Left forelimb (tissue), 1 donor: Measurements from ENCODE around the gene QSOX1.

ENCODE experiments used
- DNase-seq: peaks from one replicate; pipeline ENCODE4 v3.0.0-alpha.2; 2018; ENCODE audit warnings: low spot score

Gene QSOX1

DNA sequence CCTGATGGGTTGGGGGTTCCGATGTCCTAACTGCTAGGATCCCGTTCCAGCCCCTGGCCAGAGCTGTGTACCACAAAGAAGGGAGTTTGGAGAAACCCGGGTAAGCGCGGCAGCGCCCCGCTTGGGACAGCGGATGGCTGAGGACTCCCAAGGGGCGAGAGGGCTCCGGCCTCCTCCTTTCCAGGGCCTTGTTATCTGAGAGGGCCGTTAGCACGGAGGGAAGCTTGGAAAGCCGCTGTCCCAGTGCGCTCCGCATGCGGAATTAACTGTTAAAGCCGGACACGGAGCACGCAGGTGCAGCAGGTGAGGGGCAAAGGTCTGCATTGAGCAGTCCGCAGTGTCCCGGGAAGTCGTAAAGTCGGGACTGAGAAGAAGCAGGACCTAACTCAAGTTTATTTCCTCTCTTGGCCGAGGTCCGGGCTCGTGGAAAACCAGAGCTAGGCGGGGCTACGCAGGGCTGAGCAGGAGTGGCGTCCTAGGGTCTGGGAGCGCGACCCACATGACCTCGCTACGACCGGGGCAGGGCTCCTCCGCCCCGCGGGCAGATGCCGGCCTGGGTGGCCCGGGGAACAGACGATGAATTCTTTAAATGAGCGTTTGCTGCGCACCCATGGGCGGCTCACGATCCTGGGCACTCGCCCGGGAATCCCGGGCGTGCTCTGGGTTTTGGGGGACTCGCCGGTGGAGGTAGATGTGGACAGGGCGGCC lies 79.9 kb downstream of the QSOX1 start:
- no peak for DNase-seq

DNA sequence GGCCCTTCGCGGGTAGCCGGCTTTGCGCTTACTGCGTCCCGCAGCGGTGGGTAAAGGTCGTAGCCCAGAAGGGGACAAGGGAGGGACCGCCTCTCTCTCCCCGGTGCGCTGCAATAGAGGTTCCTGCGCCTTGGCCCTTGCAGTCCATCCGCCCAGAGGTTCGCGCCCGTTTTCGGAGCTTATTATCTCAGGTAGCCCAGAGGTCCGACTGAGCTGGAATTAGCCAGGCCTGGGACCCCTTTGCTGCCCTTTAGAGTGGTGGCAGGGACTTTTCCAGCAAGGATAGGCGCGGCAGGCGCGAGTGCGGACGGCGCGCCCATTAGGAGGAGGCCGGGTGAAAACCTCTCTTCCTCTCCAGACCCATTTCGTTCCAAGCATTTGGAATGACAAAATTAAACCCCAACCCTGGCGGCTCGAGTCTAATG lies 80.4 kb downstream of the QSOX1 start:
- DNase-seq = no peak

DNA sequence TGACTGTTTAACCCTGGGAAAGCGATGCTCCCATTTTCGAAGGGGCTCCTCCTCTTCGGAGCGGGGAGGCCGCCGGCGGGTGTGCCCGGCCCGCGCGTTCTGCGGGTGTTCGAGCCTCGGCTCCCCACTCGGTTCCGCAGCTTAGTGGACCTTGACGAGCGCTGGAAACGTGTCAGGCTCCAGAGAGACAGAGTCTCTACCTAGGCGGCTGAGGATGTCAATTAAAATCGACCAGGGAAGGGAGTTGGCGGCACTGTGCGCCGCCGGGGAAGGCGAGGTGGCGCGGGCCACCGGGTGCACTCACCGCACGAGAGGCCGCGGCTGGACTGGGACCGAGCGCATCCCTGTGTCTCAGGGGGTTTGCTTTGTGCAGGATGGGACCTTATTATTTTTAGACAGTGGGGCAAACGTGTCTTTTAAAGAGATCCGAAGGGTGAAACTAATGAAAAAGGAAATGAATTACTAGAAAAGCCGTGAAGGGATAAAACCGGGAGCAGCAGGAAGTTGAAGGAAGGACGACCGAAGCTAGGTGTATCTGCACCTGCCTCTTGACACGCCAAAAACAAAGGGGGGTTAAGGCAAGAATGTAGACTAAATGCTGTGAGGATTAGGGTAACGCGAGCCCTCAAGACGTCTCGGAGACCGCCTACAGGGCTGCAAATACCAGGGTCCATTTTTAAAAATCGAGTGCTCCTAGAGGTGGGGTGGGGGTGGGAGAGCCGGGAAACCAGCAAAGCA lies 81.0 kb downstream of the QSOX1 start:
- DNase-seq = no peak

DNA sequence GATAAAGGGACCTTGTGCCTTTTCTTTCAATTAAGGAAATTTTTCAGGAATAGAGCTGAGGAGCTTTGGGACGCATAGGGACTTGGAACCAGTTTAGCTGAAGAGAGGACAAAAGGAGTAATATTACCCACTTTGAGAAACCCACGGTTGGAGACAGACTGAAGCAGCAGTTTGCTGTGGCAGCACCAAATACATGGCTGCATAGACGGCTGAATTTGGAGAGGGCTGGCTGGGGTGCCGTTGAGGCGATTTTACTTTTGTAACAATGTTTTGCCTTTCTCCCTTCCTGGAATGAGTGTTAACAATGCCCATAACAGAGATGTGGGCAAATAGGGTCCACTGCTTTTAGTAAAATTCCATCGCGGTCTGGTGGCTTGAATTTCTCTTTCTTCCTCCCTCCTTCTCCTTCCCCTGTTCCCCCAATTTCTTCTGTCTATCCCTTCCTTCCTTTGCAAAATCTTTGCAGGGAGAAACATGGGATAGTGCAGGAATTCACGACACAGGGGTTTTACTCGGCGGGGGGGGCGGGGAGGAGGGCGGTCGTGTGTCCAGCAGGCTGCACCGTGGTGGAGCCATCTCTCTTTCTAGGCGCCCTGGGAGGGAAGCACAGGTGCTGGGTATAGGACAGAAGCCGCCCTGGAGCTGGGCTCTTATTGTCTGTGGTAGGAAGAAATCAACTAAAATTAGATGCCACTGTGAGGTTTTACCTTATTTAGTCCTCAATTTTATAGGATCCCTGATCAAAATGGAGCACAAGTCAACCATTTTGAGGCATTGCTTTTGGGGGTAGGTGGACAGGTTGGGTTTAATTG lies 82.2 kb downstream of the QSOX1 start:
- no peak for DNase-seq

DNA sequence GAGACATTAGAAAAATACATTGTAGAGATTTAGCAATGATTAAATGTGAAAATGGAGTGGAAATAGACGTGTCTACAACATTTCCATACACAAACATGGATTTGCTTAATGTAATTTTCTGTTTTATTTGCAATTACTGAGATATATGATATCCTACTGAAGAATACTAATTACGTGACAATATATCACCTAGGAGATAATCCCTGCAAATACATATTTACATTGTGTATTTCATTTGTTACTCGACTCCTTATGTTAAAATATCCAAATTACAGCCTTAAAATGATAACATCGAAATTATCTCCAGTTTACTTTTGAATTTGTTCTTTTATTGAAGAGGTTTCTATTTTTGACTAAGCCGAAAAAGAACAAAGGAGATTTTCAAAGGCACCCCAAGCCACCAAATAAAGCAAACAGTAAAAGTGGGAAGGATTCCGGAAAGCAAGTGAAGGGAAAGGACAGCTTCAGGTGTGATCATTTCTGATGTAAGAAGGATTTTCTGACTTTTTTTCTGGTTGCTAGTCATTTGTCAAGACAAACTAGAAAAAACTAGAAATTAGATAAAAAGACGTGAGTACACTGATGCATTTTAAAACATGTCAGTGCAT lies 83.3 kb downstream of the QSOX1 start:
- no peak for DNase-seq

DNA sequence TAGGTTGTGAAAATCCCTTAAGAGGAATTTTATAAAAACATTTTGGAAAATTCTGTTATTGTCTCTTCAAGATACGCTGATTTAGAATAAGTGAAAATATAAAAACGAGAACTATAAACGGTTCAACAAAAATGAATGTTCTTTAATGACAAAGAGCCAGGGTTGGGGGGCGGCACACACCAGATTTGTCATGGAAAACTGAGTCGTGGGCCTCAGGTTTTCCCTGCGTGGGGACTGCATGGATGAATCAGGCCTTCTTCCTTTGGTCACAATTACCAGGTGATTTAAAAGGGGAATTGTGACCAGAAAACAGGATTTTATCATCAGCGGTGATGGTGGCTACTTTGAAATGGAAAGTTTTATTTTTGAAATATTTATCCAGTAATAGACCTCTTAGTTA lies 84.0 kb downstream of the QSOX1 start:
- no peak for DNase-seq

DNA sequence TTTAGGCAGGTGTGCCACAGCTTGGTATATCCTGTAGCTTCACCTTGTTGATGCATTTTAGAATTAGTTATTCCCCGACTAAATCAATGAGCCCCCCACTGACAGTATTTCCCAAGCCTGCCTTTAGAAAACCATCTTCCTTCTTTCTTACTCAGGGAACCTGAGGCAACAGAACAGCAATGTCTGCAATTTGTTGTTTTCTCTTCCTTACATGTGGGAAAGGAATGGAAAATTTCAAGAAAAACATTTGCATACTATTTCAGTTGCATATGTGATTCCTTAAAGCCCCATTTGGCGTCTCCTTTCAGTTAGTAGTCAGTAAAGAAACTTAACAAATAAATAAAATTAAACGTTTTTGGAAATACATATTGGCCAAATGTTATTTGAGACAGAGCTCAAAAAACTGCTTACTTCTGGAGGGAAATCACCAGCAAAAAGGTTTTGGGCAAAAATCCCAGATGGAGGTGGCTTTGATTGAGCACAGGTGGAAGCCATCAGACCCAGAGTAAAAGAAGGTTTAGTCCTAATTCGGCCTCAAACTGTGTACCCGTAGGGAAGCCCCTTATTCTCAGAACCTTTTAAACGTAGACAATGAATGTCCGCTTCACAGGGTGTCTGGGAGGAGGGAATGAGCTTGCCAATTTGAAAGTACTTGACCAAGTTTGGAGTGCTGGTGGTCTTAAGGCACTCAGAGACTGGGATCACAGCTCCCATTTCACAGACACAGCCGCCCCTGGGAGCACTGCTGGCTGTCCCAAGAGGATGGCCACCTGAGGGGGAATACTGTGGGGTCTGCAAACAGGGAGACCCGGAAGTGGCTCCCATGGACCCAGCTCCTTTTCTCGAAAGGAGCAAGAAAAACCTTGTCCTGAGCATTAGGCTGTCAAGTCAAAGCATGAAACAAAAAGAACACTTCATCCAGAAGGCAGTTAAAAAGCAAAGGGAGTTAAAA lies 84.8 kb downstream of the QSOX1 start:
- DNase-seq = no peak

DNA sequence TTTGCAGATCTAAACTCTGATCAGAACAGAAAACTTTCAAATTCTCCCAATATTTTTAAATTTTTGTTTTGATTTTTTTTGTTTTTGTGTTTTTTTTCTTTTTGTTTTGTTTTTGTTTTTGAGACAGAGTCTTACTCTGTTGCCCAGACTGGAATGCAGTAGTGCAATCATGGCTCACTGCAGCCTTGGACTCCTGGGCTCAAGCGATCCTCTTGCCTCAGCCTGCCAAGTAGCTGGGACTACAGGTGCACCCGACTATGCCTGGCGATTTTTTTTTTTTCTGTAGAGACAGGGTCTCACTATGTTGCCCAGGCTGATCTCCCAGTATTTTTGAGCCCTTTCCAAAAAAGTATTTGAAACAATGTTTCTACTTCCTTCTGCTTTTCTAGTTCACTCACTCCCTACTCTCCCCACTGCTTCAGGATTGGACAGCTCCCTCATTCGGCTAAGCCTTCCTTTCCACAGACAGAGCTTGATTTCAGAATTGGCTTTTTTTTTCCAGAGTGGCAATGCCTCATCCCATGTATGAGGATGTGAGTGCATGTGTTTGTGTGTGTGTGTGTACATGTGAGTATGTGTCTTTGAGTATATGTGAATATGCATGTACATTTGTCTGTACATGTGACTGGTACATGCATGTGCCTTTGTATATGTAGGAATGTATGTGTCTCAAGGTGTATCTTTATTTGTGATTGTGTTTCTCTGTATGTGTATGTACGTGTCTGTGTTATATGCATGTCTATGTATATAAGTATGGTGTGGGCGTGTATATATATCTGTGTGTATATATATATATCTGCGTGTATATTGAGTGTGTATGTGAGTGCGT lies 87.3 kb downstream of the QSOX1 start:
- DNase-seq = no peak

DNA sequence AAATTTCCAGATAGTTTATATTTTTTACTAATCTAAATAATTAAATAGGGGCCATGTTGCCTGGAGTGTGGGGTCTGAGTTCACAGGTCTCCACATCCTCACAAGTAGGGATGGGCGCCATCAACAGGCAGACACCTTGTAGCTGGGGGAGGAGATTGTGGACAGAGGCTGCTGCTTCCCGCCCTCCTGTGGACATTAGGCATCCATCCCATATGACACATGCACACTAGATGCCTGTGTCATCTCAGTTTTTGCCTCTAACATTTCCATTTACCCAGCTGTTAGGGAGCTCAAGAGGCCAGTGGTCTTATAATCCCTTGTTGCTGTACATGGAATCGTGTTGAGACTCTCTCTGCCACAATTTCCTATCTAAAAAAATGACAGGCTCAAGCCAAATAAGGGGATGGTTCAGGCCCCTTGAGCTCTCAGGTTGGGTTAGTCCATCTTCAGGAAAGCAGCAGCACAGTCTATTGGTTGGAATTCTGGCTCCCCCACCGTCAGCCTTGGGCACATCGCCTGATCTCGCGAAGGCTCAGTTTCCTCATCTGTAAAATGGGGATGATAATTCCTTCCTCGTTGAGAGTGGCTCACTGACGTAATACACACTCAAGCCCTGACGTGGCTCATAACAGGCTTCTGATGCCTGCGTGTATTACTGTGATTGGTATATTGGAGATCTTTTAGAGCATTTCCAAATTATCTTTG lies 89.0 kb downstream of the QSOX1 start:
- DNase-seq = no peak

DNA sequence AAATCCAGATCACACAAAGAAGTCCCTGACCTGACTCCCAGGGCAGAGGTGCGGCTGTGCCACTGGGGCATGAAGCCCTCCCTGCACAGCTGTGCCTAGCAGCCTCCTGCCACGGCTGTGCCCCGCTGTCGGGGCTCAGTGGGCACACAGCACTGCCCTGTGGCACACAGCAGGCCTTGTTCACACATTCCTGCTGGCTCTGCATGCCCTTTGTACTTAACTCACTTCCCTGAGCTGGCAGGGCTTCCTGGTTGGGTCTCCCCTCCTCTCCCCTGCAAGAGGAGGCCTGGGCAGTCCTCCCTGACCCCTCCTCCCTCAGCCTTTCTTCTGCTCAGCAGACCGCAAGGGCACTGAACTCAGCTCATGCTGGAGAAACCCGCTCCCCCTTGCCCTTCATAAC lies 90.2 kb downstream of the QSOX1 start:
- no peak for DNase-seq

DNA sequence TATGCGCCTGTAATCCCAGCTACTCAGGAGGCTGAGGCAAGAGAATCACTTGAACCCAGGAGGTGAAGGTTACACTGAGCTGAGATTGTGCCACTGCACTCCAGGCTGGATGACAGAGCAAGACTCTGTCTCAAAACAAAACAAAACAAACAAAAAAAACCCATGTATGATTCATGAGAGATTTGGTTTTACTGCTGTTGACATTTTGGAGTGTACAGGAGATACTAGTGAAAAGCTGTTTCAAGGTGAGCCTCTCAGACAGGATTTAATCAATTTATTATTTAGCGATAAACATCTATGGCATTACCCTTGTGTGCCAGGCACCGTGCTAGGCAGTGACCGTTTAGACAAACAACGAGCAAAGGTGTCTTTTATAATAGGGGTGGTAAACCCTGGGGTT lies 91.9 kb downstream of the QSOX1 start:
- no peak for DNase-seq

DNA sequence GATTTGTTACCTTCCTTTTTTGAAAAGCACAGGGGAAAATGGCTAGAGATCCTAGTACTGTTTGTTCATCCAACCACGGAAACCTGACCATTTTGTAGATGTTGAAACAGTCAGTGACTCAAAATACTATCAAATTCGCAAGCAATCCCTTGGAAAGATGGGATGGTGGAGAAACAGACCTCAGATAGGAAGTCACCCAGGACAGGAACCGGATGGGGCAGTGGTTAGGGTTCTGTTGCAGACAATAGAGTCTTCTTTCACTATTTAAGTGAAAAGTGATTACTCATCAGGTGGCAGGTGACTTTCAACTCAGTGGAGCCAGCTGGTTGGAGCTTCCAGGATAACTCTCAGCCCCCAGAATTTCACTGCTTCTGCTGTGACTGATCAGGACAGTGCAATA lies 92.4 kb downstream of the QSOX1 start:
- DNase-seq = no peak

DNA sequence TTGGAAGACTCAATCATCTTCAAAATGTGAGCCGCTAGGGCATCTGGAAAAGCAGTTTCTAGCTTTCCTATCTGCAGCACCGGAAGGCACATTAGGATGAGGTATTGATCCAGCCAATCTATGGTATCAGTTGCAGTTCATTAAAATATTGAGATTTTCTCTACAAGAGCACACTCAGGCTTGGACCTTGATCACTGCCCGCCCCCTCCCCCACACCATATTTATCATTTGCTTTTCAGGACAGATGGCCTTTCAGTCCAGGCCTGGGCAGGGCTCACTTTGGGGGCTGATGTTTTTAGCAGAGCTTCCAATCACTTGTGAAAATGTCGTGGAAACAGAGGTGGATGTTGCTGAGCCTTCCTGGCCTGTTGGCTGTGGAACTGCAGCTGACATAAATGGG lies 92.9 kb downstream of the QSOX1 start:
- no peak for DNase-seq

DNA sequence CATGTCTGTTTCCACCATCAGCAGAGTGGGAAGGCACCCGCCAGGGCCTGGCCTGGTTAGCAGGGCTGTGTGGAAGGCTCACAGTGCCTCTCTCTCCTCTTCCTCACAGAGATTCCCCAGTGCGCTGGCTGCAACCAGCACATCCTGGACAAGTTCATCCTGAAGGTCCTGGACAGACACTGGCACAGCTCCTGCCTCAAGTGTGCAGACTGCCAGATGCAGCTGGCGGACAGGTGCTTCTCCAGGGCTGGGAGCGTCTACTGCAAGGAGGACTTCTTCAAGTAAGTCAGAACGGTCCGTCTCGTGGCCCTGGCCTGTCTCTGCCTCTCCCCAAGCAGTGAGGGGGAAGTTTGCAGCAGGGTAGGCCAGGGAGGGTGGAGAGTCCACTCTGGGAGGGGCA lies 93.5 kb downstream of the QSOX1 start:
- no peak for DNase-seq

DNA sequence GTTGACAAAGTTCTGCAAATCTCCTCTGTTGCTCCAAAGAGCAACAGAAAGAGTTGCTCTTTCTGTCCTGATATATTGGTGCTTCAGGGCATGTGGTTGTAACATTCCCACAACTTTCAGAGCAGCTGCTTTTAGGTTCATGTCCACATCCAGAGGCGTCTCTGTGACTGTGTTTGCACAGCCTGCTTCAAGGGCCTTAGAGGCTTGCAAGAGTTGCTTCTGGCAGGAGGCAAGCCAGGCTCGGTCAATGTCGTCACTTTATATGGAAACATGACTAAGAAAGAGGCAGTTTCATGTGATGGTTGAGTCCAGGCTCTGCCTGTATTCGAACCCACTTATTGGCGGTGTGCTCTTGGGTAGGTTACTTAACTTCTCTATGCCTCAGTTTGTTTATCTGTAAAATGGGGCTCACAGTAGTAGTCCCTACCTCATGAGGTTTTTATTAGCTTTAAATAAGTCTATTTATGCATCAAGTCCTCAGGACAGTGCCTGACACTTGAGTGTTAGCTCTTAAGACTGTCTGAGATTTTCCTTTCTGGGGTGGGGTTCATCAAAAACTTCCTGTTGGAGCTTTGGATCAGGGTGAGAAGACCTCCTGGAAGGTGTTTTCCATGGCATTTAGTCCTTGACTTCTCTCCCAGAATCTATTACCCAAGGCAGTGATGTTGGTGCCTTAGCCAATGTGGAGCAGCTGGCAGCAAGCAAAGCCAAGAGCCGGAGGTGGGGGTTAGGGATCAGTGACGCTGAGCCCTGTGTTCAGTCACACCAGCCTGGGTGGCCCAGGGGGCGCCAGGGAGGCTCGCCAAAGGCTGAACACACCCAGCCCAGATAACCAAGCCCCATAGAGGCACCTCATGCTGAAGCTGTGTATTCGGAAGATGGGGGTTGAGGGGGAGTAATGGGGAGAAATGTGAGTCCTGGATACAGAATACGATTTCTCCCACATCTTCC lies 94.3 kb downstream of the QSOX1 start:
- no peak for DNase-seq

DNA sequence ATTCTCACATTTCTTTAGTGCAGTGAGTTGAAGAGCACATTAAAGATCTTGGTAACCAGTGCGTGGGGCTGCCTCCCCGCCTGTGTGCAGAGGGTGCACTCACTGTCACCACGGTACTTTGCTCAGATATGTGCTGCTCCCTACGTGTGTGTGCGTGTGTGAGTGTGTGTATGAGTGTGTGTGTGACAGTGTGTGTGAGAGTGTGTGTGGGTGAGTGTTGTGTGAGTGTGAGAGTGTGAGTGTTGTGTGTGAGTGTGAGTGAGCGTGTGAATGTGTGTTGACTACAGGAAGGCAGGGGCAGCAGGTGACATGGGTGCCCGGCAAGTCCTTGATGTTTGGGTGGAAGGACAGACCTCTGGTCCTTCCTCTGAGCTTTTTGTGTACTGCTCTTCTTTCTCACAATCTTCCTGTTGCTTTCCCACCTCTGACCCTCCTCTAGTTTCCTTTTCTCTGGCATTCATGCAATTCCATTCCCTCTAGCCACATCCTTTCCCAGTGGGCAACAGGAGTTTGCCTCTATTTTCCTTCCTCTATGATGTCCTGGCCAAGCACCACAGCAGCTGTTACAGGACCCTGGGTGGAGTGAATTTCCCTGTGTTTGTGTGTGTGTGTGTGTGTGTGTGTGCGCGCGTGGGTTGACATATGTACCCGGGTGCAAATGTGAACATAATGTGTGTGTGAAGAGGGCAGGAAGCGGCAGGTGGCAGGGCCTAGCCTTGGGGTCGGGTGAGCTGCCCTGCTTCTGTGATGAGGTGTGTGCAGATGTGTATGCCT lies 95.2 kb downstream of the QSOX1 start:
- no peak for DNase-seq

DNA sequence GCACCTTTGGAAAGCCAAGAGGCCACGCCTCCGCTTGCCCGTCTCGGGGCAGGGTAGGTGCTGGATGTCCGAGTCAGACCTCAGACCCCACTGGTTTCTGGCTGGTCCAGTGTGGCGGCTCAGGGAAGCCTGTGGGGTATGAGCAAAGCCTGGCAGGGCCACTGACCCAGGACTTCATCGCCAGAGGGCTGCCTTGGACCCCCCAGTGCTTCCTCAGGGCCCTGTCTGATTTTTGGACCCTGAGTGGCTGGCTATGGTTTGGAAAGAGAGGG lies 95.8 kb downstream of the QSOX1 start:
- no peak for DNase-seq

DNA sequence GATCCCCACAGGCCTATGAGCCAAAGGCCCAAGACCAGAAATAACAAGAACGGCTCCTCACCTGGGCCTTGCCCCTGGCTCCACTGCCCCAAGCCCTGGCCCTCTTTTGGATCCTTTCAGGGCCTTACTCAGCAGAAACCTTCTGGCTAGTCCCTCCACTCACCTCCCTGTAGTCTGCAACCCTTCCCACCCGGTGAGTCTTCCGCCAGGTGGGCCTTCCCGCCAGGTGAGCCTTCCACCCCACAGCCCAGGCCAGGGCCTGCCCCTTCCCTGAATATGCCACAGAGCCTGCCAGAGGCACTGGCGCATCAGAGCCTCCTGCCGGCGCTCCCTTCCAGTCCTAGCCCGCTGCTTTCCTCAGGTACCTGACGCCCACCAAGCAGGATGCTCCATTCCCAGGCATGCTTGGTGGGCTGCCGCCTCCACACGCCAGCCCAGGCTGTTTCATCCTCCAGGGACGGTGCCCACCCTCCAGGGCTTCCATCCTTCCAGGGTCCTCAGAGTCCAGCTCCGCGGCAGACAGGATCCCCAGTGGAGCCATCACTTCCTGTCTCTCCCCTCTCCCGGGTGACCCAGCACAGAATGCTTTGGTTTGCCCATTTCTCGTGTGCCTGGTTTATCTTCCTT lies 96.3 kb downstream of the QSOX1 start:
- no peak for DNase-seq
